A549 treated with RU486 at 1 μM for 4 hours (cell line): Measurements from ENCODE around the gene TTC17. TPM values are rescaled to one million over a fixed set of nuclear protein-coding genes. Genes with fewer than 3 reads are reported as not detected.

ENCODE experiments used
- total RNA-seq: library from RNA; stranded (reverse); fragments of 200-300 nt; extraction: Qiagen RNA extraction; gene quantifications from 5 replicates; pipeline ENCODE4 v1.2.3, GENCODE V29; 2022; ENCODE audit warnings: low read depth

The TTC17 gene, protein sequence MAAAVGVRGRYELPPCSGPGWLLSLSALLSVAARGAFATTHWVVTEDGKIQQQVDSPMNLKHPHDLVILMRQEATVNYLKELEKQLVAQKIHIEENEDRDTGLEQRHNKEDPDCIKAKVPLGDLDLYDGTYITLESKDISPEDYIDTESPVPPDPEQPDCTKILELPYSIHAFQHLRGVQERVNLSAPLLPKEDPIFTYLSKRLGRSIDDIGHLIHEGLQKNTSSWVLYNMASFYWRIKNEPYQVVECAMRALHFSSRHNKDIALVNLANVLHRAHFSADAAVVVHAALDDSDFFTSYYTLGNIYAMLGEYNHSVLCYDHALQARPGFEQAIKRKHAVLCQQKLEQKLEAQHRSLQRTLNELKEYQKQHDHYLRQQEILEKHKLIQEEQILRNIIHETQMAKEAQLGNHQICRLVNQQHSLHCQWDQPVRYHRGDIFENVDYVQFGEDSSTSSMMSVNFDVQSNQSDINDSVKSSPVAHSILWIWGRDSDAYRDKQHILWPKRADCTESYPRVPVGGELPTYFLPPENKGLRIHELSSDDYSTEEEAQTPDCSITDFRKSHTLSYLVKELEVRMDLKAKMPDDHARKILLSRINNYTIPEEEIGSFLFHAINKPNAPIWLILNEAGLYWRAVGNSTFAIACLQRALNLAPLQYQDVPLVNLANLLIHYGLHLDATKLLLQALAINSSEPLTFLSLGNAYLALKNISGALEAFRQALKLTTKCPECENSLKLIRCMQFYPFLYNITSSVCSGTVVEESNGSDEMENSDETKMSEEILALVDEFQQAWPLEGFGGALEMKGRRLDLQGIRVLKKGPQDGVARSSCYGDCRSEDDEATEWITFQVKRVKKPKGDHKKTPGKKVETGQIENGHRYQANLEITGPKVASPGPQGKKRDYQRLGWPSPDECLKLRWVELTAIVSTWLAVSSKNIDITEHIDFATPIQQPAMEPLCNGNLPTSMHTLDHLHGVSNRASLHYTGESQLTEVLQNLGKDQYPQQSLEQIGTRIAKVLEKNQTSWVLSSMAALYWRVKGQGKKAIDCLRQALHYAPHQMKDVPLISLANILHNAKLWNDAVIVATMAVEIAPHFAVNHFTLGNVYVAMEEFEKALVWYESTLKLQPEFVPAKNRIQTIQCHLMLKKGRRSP
- total RNA-seq: 24.0 to 36.2 TPM (median 28.7 TPM) in 5 replicates

GRCh38 chr11:43358801-43359421 is at the start of gene TTC17:
Gene TTC17 (plus strand): TSS chr11:43358920. CDS start chr11:43358955, 35 bp downstream.

GRCh38 chr11:43311791-43312607 is 46.7 kb upstream of the TTC17 start, which contains the start of gene API5:
Gene API5 (plus strand): TSS chr11:43311996. CDS start chr11:43312128, 132 bp downstream.

Other genes starting within 250 kb of the TTC17 start
- 48.9 to 88.6 TPM (median 69.8 TPM) in 5 replicates for gene API5, start 46.9 kb upstream of the TTC17 start, total RNA-seq